H1 (cell line): ENCODE results near the gene OSCAR. TPM values are rescaled to one million over a fixed set of nuclear protein-coding genes. Genes with fewer than 3 reads are reported as not detected.

Experiments
- EP300 ChIP-seq, 2 experiments: IDR thresholded peaks; 1 replicate in 1 of 2; 2 replicates in 1 of 2; pipeline ENCODE4 v1.6.1; 2011 to 2012; ENCODE audit warnings: low read depth in 2 of 2, low read length in 2 of 2, mild to moderate bottlenecking in 2 of 2, borderline replicate concordance in 1 of 2, inconsistent platforms in 1 of 2, moderate library complexity in 1 of 2
- RBBP5 ChIP-seq: IDR thresholded peaks from 2 replicates; pipeline ENCODE4 v1.7.1; 2012; ENCODE audit warnings: low read depth, mild to moderate bottlenecking, inconsistent platforms, low read length, moderate library complexity, borderline replicate concordance
- RNF2 ChIP-seq: fragments of 200-900, 300-1000 bp; sonication (generic); IDR thresholded peaks from 2 replicates; pipeline ENCODE4 v1.7.1; 2016; ENCODE audit warnings: borderline replicate concordance, low read depth, mild to moderate bottlenecking, antibody characterized with exemption, low read length; ENCODE audit not compliant: poor library complexity, severe bottlenecking; ENCODE audit errors: missing control alignments
- polyA plus RNA-seq, 7 experiments: library from polyadenylated mRNA; depleted of rRNA in 3 of 7; stranded (reverse) in 5 of 7; unstranded in 2 of 7; fragments of >200 nt in 5 of 7; fragments of 200-250 nt in 2 of 7; gene quantifications; 1 replicate in 5 of 7; 2 replicates in 1 of 7; 4 replicates in 1 of 7; pipeline versions ENCODE4 v1.2.1 to v1.2.3, GENCODE V29; 2011 to 2013; ENCODE audit warnings: missing spikeins in 2 of 7, mixed read lengths in 2 of 7
- total RNA-seq: library from RNA; stranded (reverse); fragmentation: NEBNext Ultra II Directional; extraction: Animal tissue kit (Norgen Biotek cat#: 25700); gene quantifications from 2 replicates; pipeline ENCODE4 v1.2.1, GENCODE V29; 2021
- TF ChIP-seq, protein P1 (sequence below): fragments of 300-600 bp; sonication (generic); IDR thresholded peaks from 2 replicates; pipeline ENCODE4 v1.7.1; 2012; ENCODE audit warnings: low read length, moderate library complexity, mild to moderate bottlenecking, inconsistent platforms; ENCODE audit not compliant: insufficient replicate concordance

Gene OSCAR
- total and polyA plus RNA-seq, 2 of the 8 experiments (the other 6 are each of a cell fraction or from before 2014, with no cell fraction given): 1.1 TPM

DNA sequence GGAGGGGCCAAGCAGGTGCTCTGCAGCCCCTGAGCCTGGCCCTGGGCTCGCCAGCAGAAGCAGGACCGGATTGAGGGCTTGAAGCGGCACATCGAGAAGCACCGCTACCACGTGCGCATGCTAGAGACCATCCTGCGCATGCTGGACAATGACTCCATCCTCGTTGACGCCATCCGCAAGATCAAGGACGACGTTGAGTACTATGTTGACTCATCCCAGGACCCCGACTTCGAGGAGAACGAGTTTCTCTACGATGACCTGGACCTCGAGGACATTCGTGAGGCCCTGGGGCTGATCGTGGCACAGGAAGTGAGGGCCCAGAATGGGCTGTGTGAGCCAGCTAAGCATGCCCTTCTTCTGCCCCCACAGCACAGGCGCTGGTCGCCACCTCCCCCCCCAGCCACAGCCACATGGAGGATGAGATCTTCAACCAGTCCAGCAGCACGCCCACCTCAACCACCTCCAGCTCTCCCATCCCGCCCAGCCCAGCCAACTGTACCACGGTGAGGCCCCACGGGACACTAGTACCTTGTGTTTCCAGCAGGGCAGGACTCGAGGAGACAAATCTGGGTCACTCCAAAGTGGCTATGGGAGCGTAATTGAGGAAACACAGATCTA, 45.0 kb upstream of the OSCAR start (continued):
- TF ChIP-seq RNF2 (no peak), RBBP5 (no peak), EP300 (IDR thresholded peaks at IDR 0.05; ENCODE audit: borderline replicate concordance in 1 of 2, low read depth in 2 of 2, low read length in 2 of 2) (no peak)
- TF ChIP-seq, protein P1, sequence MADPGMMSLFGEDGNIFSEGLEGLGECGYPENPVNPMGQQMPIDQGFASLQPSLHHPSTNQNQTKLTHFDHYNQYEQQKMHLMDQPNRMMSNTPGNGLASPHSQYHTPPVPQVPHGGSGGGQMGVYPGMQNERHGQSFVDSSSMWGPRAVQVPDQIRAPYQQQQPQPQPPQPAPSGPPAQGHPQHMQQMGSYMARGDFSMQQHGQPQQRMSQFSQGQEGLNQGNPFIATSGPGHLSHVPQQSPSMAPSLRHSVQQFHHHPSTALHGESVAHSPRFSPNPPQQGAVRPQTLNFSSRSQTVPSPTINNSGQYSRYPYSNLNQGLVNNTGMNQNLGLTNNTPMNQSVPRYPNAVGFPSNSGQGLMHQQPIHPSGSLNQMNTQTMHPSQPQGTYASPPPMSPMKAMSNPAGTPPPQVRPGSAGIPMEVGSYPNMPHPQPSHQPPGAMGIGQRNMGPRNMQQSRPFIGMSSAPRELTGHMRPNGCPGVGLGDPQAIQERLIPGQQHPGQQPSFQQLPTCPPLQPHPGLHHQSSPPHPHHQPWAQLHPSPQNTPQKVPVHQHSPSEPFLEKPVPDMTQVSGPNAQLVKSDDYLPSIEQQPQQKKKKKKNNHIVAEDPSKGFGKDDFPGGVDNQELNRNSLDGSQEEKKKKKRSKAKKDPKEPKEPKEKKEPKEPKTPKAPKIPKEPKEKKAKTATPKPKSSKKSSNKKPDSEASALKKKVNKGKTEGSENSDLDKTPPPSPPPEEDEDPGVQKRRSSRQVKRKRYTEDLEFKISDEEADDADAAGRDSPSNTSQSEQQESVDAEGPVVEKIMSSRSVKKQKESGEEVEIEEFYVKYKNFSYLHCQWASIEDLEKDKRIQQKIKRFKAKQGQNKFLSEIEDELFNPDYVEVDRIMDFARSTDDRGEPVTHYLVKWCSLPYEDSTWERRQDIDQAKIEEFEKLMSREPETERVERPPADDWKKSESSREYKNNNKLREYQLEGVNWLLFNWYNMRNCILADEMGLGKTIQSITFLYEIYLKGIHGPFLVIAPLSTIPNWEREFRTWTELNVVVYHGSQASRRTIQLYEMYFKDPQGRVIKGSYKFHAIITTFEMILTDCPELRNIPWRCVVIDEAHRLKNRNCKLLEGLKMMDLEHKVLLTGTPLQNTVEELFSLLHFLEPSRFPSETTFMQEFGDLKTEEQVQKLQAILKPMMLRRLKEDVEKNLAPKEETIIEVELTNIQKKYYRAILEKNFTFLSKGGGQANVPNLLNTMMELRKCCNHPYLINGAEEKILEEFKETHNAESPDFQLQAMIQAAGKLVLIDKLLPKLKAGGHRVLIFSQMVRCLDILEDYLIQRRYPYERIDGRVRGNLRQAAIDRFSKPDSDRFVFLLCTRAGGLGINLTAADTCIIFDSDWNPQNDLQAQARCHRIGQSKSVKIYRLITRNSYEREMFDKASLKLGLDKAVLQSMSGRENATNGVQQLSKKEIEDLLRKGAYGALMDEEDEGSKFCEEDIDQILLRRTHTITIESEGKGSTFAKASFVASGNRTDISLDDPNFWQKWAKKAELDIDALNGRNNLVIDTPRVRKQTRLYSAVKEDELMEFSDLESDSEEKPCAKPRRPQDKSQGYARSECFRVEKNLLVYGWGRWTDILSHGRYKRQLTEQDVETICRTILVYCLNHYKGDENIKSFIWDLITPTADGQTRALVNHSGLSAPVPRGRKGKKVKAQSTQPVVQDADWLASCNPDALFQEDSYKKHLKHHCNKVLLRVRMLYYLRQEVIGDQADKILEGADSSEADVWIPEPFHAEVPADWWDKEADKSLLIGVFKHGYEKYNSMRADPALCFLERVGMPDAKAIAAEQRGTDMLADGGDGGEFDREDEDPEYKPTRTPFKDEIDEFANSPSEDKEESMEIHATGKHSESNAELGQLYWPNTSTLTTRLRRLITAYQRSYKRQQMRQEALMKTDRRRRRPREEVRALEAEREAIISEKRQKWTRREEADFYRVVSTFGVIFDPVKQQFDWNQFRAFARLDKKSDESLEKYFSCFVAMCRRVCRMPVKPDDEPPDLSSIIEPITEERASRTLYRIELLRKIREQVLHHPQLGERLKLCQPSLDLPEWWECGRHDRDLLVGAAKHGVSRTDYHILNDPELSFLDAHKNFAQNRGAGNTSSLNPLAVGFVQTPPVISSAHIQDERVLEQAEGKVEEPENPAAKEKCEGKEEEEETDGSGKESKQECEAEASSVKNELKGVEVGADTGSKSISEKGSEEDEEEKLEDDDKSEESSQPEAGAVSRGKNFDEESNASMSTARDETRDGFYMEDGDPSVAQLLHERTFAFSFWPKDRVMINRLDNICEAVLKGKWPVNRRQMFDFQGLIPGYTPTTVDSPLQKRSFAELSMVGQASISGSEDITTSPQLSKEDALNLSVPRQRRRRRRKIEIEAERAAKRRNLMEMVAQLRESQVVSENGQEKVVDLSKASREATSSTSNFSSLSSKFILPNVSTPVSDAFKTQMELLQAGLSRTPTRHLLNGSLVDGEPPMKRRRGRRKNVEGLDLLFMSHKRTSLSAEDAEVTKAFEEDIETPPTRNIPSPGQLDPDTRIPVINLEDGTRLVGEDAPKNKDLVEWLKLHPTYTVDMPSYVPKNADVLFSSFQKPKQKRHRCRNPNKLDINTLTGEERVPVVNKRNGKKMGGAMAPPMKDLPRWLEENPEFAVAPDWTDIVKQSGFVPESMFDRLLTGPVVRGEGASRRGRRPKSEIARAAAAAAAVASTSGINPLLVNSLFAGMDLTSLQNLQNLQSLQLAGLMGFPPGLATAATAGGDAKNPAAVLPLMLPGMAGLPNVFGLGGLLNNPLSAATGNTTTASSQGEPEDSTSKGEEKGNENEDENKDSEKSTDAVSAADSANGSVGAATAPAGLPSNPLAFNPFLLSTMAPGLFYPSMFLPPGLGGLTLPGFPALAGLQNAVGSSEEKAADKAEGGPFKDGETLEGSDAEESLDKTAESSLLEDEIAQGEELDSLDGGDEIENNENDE: no peak
